HEK293 (cell line): ENCODE results near the gene PRKCZ.

Source experiments
- KLF9 ChIP-seq: fragments of 450-650 bp; formaldehyde crosslinking; IDR thresholded peaks from 2 replicates; pipeline ENCODE4 v1.5.1; 2016; ENCODE audit warnings: missing biosample characterization, missing genetic modification characterization, low read depth
- REPIN1 ChIP-seq: fragments of 450-650 bp; formaldehyde crosslinking; IDR thresholded peaks from 2 replicates; pipeline ENCODE4 v1.5.1; 2017; ENCODE audit warnings: missing biosample characterization, missing genetic modification characterization, low read depth
- ZBTB17 ChIP-seq: fragments of 450-650 bp; formaldehyde crosslinking; IDR thresholded peaks from 2 replicates; pipeline ENCODE4 v1.5.1; 2016; ENCODE audit warnings: missing biosample characterization, missing genetic modification characterization
- ZNF274 ChIP-seq, 2 experiments: fragments of 200-500 bp in 1 of 2; fragments of 450-650 bp in 1 of 2; sonication (Bioruptor generic) in 1 of 2; formaldehyde crosslinking in 1 of 2; IDR thresholded peaks; 2 replicates each; pipeline versions ENCODE4 v1.5.1 to v1.6.1; 2014 to 2016; ENCODE audit warnings: borderline replicate concordance in 1 of 2, inconsistent platforms in 1 of 2, low read length in 1 of 2, missing biosample characterization in 1 of 2, missing genetic modification characterization in 1 of 2
- TF ChIP-seq, protein P1 (sequence below): IDR thresholded peaks from 2 replicates; pipeline ENCODE4 v1.6.1; 2011; ENCODE audit warnings: mild to moderate bottlenecking, low read depth, low read length, borderline replicate concordance
- TF ChIP-seq, protein P2 (sequence below): fragments of 450-650 bp; formaldehyde crosslinking; IDR thresholded peaks from 2 replicates; pipeline ENCODE4 v1.5.1; 2016; ENCODE audit warnings: missing biosample characterization, missing genetic modification characterization

DNA sequence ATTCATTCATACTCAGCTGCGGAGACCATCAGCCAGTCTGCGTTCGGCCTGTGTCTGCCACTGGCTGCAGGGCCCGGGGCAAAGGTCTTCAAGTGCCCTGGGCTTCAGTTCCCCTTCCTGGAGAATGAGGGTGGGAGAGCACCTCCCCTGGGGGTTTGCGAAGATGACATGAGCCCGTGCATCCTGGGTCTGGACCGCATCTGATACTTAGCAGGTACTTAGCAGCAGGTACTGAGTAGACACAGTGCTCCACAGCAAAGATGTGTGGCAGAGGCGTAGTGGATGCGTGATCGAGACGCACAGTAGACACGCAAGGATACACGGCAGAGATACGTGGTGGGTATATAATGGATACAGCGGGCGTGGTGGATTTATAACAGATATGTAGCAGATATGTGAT, 51.3 kb downstream of the PRKCZ start:
- TF ChIP-seq REPIN1 (tag by site-specific recombination) (no peak), ZBTB17 (tag by site-specific recombination) (no peak), KLF9 (tag by site-specific recombination) (no peak), ZNF274 (IDR thresholded peaks at IDR 0.05; ENCODE audit: low read length) (no peak), ZNF274 (tag by site-specific recombination; IDR thresholded peaks at IDR 0.05; ENCODE audit: borderline replicate concordance) (no peak)
- TF ChIP-seq, protein P1, sequence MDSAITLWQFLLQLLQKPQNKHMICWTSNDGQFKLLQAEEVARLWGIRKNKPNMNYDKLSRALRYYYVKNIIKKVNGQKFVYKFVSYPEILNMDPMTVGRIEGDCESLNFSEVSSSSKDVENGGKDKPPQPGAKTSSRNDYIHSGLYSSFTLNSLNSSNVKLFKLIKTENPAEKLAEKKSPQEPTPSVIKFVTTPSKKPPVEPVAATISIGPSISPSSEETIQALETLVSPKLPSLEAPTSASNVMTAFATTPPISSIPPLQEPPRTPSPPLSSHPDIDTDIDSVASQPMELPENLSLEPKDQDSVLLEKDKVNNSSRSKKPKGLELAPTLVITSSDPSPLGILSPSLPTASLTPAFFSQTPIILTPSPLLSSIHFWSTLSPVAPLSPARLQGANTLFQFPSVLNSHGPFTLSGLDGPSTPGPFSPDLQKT, result no peak
- TF ChIP-seq, protein P2, sequence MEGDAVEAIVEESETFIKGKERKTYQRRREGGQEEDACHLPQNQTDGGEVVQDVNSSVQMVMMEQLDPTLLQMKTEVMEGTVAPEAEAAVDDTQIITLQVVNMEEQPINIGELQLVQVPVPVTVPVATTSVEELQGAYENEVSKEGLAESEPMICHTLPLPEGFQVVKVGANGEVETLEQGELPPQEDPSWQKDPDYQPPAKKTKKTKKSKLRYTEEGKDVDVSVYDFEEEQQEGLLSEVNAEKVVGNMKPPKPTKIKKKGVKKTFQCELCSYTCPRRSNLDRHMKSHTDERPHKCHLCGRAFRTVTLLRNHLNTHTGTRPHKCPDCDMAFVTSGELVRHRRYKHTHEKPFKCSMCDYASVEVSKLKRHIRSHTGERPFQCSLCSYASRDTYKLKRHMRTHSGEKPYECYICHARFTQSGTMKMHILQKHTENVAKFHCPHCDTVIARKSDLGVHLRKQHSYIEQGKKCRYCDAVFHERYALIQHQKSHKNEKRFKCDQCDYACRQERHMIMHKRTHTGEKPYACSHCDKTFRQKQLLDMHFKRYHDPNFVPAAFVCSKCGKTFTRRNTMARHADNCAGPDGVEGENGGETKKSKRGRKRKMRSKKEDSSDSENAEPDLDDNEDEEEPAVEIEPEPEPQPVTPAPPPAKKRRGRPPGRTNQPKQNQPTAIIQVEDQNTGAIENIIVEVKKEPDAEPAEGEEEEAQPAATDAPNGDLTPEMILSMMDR, result no peak
